ENCODE measurements around the gene C22orf39.

The C22orf39 gene

GRCh38 chr22:19447330-19448075 lies at the start of gene C22orf39:
Gene C22orf39 (minus strand): TSS chr22:19447711. CDS start chr22:19447688, 23 bp downstream.
- peak within 1 kb of the TSS; percentile 73 for H3K4me3 ChIP-seq (ENCODE audit: control insufficient read depth, low read depth, low read length)
- TF ChIP-seq, protein P1, sequence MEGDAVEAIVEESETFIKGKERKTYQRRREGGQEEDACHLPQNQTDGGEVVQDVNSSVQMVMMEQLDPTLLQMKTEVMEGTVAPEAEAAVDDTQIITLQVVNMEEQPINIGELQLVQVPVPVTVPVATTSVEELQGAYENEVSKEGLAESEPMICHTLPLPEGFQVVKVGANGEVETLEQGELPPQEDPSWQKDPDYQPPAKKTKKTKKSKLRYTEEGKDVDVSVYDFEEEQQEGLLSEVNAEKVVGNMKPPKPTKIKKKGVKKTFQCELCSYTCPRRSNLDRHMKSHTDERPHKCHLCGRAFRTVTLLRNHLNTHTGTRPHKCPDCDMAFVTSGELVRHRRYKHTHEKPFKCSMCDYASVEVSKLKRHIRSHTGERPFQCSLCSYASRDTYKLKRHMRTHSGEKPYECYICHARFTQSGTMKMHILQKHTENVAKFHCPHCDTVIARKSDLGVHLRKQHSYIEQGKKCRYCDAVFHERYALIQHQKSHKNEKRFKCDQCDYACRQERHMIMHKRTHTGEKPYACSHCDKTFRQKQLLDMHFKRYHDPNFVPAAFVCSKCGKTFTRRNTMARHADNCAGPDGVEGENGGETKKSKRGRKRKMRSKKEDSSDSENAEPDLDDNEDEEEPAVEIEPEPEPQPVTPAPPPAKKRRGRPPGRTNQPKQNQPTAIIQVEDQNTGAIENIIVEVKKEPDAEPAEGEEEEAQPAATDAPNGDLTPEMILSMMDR (conservative IDR thresholded peaks at IDR 0.05; ENCODE audit: control insufficient read depth, insufficient read depth, low read depth, low read length) = no peak
- peak; percentile 93 for DNase-seq (ENCODE audit: low read depth)

DNA sequence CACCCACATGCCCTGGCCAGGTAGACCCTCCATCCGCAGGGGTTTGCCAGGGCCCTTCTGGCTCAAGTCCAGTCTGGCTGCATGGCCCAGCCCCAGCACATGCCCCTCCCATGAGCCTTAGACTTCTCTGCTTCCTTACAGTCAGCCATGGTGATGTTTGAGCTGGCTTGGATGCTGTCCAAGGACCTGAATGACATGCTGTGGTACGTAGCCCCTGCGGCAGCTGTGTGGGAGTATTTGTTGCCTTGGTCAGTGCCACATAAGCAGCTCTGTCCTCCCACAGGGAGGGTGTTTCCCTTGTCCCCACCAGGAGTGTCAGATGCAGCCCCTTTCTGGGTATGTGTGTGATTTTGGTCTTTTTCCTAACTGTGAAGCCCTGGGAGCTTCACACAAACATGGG lies 49.7 kb upstream of the C22orf39 start:
- no peak overlapping the region for H3K4me3 ChIP-seq (ENCODE audit: control insufficient read depth, low read depth, low read length)
- DNase-seq (ENCODE audit: low read depth) = peak; percentile 90
- TF ChIP-seq, protein P1 (conservative IDR thresholded peaks at IDR 0.05; ENCODE audit: control insufficient read depth, insufficient read depth, low read depth, low read length) = no peak

DNA sequence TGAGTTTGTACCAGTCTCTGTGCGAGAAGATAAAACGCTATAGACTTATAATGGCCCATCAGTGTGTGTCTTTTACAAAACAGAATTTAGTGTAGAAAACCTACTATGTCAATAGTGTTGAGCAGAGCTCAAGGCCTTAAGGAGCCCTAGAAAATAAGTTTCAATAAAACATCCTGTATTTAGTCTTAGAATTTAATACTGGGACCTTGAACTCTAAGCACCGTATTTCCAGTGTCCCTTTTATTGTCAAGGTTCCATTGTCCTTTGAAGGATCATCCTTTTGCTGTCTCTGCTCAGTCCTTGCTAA lies 48.8 kb upstream of the C22orf39 start:
- no peak overlapping the region for H3K4me3 ChIP-seq (ENCODE audit: control insufficient read depth, low read depth, low read length)
- TF ChIP-seq, protein P1 (conservative IDR thresholded peaks at IDR 0.05; ENCODE audit: control insufficient read depth, insufficient read depth, low read depth, low read length) = no peak
- no peak for DNase-seq (ENCODE audit: low read depth)

DNA sequence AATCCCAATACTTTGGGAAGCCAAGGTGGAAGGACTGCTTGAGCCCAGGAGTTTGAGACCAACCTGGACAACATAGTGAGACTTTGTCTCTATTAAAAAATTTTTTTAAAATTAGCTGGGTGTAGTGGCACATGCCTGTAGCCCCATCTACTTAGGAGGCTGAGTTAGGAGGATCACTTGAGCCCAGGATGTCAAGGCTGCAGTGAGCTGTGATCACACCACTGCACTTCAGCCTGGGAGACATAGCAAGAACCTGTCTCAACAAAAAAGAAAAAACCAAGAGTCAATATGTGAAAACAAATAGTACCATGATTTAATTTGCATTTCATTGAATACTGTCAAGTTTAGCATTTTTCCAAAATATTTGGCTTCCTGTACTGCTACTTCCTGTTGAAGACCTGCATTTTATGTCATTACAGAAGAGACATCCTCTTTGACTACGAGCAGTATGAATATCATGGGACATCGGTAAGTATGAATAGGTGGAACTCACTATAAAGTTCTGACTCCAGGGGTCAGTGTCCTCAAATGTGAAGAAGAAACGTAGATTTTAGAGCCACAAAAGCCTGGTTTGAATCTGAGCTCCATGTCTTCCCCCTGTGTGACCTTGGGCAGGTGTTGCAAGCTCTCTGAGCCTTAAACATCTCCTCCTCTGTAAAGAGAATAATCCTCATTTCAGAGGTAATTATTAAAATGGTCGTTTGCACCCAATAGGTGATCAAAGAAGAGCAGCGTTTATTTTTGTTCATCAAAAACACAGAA lies 48.2 kb upstream of the C22orf39 start:
- no peak overlapping the region for H3K4me3 ChIP-seq (ENCODE audit: control insufficient read depth, low read depth, low read length)
- DNase-seq (ENCODE audit: low read depth) = peak; percentile 45
- TF ChIP-seq, protein P1 (conservative IDR thresholded peaks at IDR 0.05; ENCODE audit: control insufficient read depth, insufficient read depth, low read depth, low read length) = peak; percentile 20

DNA sequence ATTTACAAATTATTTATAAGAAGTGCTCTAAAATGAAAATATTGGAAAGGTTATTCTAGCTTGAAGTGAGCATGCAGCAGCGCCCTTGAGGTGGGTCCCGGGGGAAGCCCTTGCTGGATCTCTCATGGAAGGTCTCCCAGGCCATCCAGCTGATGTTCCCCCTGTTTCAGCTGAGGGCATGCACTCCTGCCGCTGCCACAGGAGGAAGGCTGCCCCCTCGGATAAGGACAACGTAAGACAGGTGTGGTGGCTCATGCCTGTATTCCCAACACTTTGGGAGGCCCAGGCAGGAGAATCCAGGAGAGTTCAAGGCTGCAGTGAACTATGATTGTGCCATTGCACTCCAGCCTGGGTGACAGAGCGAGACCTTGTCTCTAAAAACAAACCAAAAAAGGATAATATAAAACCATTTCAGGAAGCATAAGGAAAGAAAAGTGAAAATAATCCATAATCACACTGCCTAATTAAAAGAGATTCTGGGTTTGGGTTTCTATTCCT lies 47.2 kb upstream of the C22orf39 start:
- no peak for DNase-seq (ENCODE audit: low read depth)
- H3K4me3 ChIP-seq (ENCODE audit: control insufficient read depth, low read depth, low read length) = no peak overlapping the region
- TF ChIP-seq, protein P1 (conservative IDR thresholded peaks at IDR 0.05; ENCODE audit: control insufficient read depth, insufficient read depth, low read depth, low read length) = no peak

- H3K4me3 ChIP-seq (ENCODE audit: control insufficient read depth, low read depth, low read length) = no peak overlapping the region
- TF ChIP-seq, protein P1 (conservative IDR thresholded peaks at IDR 0.05; ENCODE audit: control insufficient read depth, insufficient read depth, low read depth, low read length) = no peak
- DNase-seq (ENCODE audit: low read depth) = no peak
Observed at GRCh38 chr22:19494001-19494560, 46.6 kb upstream of the C22orf39 start.

All from fibroblast of mammary gland (primary cell).